Cortex of kidney (tissue), 1 donor: ENCODE results near the gene ATP11B.

Experiments used
- DNase-seq: peaks from one replicate; lab custom pipeline; 2025; lab: John Stamatoyannopoulos, UW

The ATP11B gene

DNA sequence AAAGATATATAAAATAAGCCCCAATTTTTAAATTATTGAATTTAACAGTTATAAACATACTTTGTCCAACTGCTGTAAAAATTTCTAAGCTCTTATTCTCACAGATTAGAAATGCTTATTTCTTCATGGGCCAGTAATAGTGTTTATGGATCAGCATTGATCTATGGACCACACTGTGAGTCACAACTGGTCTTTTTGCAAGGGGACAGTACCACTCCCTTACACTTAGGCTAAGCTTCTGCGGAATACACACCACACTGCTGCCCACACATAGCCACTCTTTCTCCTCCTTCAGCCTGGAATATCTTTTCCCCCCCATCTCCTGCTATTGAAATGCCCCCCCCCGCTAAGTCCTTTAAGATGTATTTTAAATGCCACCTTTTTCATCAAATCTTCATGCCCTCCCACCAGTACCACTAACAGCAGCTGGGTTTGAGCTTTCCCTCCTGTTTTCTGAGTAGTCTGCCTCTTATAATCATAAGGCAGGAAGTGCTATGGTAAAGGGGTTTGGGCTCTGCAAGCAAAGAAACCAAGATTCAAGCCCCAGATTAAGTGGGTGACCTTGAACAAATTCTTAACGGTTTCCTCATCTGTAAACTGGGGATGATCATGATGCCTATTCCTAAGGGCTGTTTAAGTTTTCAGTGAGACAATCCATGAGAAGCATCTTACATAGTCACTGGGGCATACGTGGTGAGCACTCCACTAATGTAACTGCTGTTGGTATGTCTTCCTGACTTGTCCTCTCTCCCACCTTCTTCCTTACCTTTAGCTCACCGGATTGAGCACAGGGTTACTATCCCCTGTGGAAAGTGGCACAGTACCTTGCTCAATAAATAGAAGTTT, 117.9 kb downstream of the ATP11B start:
- no peak for DNase-seq

DNA sequence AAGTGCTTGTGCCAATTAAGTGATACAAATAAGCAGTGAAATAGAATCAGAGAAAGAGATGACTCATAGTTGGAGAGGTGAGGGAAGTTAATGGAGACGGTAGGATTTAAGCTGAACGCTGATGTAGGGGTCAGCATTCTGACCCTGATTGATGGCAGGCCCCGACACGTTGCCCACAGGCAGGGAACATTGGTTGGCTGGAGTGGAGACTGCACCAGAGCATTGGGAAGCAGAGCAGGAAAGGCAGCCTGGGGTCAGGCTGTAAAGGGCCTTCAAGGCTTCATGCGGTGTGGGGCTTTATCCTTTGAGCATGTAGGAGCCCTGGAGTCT, 118.4 kb downstream of the ATP11B start:
- DNase-seq, result no peak

DNA sequence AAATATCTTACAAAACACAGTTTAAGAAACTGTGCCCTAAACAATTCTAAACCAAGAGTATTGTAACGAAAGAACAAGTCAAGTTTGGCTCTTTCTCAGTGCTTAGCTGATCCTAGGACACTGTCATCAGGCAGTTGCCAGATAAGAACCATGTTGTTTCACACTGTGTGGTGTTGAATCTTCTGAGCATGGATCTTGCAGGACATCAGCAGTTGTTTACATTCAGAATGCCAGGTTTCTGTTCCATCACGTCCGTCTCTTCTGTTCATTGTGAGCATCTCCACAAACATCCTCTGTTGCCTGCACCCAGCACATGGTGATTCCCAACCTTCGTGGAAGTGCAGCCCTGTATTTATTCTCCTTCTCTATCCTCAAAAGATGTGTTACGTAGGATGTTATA, 119.2 kb downstream of the ATP11B start:
- DNase-seq, result no peak

DNA sequence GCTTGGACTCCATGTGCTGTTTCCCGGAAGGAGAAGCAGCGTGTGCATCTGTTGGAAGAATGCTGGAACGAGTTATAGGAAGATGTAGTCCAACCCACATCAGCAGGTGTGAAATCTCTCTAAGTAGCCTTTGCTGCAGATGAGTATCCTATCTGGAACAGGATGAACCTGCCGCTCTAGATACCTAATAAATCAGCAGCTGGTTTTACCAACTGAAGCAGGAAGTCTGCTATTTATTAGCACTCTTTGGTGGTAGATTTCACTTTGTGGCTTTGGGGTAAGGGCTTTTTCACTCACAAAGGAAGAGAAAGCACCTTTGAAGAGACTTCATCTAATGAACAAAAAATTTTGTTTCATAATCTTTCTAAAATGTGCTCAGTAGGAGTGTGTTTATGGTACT, 120.6 kb downstream of the ATP11B start:
- DNase-seq, result no peak

DNA sequence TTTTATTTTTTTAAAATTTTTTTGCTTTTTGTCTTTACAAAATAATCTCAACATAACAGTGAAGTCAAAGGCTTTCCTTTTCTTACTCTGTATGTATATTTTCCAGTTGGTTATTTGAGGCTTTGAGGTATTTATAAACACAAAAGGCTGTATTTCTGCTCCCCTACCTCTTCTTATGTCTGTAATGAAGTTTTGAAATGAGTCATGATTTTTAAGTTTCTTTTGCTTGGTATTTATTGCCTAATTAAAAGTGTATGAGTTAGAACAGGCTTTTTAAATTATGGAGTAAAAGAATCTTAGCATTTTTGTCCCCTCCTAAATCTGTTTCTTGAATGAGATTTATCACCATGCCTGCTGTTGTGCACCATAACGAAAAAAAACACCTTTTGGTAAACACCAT, 121.0 kb downstream of the ATP11B start:
- no peak for DNase-seq

DNA sequence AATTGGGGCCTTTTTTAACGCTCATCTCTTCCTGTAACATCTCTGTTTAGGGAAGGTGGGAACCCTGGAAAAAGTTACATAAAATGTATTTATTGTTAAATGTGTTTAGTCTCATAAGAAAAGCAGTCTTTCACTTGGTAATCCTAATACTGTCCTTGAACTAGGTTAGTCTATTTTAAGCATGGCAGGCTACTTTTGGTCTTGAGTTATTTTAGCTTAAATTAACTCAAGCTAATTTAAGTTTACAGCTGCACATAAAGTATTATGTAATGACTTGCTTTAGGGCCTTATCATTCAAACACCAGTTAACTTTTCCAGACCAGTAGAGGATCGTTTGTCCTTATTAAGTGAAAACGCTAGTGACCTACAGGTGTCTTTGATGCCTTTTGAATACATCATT, 123.8 kb downstream of the ATP11B start:
- DNase-seq, result no peak

DNA sequence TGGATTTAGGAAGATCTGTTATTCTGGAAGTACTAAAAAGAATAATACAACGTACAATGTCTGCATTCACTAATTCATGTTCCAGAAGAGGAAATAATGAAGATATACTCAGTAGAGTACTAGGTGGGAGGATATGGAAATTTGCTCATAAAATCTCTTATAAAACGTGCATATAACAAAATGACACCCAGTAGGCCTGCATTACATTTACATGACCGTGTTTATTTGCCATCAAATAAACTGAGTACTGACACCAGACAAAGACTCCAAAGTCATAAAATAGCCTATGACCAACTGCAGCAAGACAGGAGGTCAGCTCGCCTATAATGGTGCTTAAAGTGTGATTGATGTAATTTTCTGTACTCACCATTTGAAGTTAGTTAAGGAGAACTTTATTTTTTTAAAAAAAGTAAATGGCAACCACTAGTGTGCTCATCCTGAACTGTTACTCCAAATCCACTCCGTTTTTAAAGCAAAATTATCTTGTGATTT, 126.6 kb downstream of the ATP11B start:
- DNase-seq, result no peak

DNA sequence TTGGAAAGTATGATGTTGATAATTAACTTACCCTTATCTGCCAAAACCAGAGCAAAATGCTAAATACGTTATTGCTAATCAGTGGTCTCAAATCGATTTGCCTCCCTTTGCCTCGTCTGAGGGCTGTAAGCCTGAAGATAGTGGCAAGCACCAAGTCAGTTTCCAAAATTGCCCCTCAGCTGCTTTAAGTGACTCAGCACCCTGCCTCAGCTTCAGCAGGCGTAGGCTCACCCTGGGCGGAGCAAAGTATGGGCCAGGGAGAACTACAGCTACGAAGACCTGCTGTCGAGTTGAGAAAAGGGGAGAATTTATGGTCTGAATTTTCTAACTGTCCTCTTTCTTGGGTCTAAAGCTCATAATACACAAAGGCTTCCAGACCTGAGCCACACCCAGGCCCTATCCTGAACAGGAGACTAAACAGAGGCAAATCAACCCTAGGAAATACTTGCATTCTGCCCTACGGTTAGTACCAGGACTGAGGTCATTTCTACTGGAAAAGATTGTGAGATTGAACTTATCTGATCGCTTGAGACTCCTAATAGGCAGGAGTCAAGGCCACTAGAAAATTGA, 127.3 kb downstream of the ATP11B start:
- no peak for DNase-seq

DNA sequence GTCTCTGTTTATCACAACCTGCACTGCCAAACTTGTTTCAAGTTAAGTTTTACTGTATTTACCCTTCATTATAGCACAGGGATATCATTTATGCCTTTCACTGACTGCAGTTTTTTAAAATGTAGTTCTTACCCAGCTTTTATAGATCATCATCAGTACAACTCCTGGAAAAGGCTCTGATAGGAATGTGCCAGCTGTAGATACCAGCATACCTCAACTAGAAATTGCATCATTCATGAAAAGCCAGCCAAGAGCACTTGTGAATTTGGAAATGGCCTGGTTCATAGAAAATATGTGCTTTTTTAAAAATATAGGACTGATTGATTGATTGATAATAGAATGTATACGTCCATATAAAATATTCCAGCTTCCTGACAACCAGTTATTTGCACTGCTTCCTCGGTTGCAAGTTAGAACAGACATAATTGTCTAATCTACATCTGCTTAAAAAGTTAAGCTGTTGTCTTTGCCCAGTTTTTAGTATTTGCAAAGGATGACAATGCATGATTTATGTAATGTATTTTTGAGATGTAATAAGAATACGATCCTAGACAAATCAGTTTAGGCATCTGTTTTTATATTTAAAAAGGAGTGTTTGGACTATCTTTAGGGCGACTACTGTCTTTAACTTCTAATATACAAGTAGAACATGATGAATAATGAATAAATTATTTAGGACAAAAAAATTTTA, 128.5 kb downstream of the ATP11B start:
- no peak for DNase-seq

DNA sequence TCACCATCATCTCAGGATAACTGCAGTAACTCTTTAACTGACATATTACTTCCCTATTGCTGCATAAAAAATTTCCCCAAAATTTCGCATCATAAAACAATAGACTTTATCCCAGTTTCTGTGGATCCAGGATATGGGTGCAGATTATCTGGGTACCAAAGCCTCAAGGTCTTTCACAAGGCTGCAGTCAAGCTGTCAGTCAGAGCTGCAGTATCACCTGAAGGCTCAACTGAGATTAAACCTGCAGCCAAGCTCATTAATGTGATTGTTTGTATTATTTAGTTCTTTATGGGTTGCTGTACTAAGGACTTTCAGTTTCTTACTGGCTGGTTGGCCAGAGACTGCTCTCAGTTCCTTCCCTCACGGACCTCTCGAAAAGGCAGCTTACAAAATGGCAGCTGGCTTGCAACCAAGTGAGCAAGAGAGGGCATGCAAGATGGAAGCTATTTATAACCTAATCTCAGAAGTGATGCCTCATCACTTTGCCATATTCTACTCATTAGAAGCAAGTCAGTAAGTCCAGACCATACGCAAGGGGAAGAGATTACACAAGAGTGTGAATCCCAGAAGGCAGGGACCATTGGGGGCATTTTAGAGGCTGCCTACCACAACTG, 132.1 kb downstream of the ATP11B start:
- no peak for DNase-seq

DNA sequence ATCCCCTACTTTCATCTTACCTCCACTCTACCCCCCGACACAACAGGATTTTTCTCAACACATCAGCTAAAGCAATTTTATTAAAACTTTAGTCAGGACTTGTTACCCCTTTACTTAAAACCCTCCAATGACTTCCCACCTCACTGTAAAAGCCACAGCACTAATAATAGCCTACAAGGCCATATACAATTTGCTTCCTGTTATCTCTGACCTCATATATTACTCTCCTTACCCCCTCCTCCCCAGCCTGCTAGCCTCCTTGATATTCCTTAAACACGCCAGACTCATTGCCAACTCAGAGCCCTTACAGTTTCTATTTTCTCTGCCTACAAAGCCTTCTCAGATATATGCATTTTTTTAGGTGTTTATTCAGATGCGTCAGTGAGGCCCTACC, 132.6 kb downstream of the ATP11B start:
- DNase-seq, result no peak

DNA sequence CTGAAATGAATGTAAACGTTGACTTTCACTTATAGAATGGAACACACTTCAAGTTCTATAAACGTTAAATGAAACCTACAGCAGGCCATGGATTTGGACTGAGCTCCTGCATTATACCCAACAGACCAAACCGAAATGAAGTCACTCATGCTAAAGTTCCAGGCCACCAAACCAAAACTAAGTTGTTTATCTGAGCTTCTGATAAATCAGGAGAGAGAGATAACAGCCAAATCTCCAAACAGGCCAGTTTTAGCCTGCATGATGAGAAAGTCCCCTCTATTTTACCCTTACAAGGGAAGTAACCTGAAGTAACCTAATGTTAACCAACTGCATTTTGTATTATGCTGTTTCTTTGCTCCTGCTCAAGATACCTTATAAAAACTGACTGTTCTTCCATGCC, 142.5 kb downstream of the ATP11B start:
- DNase-seq, result no peak

DNA sequence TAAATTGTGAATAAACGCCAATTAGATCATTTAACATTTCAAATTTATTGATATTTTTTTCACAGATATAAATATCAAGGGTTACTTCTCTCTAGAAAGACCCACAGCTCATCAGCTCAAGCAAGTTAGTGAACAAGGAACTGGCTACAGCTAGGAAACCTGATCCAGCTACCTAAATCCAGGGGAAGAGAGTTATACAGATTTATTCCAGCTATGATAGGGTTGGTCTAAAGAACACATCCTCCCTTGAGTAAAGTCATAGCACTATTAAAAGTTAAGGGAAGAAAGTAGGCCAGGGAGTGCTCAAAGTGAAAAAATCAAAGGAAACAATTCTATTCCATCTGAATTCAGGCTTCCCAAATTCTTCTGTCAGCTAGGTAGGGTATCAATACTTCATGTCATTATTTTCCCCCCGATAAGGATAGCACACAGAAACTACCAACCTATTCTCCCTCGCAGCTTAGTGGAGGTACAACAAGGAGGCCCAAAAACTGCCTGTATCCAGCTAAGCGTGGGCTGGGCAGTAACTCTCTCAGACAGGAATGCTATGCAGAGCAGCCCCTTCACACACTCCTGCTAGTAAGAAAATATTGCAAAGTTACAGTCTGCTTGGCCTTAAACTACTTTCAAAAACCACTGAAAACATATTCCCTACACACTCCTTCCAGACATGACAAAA, 143.1 kb downstream of the ATP11B start:
- no peak for DNase-seq

DNA sequence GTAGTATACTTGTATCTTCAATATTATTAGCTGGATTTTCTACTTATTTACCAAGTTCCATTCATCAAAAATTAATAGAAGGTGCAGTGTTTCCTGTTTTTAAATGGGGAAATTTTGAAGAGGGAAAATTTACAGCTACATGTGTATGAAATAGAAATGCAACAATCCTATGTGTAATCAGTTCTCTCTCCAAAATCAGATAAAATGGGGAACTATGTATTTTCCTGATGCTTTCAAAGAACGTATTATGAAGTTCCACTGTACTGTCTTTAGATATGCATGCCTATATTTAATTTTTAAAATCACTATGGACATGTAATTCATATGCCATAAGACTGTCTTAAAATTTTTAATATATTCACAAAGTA, 143.6 kb downstream of the ATP11B start:
- no peak for DNase-seq

DNA sequence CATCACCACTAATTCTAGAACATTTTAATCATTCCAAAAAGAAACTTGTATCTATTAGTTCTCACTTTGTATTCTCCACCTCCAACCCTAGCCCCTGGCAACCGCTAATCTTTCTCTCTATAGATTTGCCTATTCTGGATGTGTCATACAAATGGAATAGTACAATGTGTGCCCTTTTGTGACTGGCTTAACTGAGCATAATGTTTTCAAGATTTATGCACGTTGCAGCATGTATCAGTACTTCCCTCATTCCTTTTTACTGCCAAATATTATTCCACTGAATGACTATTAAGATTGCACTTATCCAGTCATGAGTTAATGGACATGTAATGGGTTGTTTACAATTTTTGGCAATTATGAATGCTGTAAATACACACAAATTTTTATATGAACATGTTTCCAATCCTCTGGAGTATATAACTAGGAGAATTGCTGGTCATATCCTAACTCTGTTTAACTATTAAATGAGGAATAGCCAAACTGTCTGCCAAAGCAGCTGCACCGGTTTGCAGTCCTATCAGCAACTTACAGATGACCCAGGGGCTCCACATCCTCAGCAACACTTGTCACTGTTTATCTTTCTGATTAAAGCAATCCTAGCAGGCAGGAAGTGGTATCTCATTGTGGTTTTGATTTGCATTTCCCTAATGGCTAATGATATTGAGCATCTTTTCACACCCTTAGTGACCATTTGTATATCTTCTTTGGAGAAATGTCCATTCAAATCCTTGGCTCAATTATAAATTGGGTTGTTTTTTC, 144.2 kb downstream of the ATP11B start:
- DNase-seq, result no peak

DNA sequence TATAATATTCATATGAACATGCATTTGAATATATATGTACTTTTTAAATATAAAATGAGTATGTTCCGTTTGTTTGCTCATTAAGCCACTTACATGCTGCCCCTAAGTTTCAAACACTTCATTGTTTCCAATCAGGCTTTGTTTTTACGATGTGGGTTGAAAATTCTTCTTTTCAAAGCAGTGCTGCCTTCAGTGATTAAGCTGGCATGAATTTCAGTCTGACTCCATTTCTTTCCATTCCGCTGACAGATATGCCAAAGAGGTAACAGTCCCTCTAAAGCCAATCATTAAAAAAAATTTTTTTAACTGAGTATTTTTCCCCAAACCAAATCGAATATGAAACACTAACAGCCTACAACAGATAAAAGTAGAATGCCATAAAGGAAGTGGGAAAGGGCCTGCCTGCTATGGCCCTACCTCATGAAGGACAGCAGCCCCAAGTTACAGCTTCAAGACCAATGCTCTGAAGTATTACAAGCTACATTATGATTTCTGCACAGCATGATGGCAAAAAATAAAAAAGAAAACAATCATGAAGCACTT, 147.0 kb downstream of the ATP11B start:
- DNase-seq, result no peak

DNA sequence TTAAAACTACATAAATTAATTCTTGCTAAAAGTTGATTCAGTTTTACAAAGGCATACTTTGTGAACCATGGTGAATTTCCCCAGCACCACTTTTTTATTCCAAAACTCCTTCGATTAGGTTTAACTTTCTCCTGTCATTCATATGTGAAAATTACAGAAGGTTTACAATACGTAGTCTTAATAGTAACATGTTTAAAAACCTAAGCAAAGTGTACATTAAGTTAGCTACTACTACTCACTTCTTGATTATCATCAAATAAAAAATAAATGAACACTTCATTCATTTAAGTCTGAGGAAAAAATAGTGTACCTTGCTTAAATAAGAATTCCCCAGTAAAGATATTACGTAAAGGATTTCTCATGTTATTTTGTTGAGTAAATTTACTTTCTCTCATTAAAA, 148.4 kb downstream of the ATP11B start:
- DNase-seq, result no peak

DNA sequence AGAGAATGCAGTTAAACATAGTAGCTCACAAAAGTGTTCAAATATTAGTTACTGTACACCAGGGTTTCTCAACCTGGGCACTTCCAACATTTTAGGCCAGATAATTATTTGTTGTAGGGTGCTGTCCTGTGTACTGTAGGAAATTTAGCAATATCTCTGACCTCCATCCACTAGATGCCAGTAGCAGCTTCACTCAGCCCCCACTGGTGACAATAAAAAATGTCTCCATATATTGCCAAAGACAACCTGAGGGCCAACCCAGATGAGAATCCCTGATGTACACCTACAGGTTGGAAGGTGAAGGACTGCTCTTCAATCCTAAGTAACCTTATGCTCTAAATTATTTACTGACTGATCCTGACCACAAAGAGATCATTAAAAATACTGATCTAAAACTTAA, 154.6 kb downstream of the ATP11B start:
- DNase-seq, result no peak

DNA sequence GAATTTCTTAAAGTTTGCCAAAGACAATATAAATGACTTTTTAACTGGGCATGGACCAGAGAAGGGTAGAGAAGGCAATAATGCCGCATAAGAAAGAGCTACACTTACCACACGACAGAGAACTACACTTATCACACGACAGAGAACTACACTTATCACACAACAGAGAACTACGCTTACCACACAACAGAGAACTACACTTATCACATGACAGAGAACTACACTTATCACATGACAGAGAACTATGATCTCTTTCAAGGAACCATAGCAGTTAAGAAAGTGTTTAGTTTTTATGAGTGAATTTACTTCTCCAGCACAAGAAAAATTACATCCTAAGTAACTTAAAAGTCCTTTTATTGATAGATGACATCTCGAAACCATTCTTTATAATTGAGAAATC, 155.0 kb downstream of the ATP11B start:
- DNase-seq, result no peak

DNA sequence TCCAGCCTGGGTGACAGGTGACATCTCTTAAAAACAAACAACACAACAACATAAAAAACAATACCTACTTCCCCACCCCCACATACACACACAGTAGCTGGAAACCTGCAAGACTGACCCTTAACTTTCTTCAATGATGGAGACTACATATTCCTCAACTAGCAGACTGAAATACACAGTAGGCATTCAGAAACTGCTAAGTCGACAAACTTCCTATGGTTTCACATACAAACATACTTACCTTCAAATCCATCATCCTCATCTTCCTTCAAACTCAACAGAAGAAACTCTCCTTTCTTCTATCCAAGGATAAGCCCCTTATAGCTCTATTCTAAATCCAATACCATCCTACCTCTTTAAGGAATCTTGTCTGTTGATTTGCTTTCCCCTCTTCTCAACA, 156.4 kb downstream of the ATP11B start:
- no peak for DNase-seq

DNA sequence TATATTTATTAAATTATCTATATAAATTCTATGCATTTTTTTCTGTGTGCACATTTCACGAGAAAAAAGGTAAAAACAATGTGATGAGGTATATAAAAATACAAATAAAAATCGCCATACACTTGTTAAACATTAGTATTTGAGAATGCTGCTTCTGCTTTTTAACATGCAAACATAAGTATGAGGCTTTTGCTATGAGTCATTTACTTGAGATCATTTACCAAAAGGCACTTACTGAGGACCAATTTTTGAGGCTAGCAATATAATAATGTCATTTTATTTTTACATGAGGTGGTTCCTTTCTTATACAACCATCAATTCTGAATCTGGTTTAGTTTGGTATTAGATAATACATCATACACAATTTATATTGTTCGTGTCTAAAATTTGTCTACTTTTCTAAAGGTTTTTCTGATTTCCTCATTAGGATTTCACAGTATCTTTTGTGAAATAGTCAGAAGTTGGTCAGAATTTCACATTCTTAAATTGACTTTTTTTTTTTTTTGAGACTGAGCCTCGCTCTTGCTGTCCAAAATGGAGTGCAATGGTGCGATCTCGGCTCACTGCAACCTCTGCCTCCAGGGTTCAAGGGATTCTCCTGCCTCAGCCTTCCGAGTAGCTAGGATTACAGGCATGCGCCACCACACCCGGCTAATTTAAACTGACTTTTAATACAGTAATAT, 161.4 kb downstream of the ATP11B start:
- DNase-seq, result no peak
